GM10266 (cell line): ENCODE measurements around the gene NSD2.

ENCODE experiments used
- DNase-seq: peaks from one replicate; pipeline ENCODE4 v3.0.0; 2012; ENCODE audit errors: extremely low spot score
- CTCF ChIP-seq: IDR thresholded peaks from 2 replicates; pipeline ENCODE4 v1.5.1; 2012; ENCODE audit warnings: mild to moderate bottlenecking, low read depth; ENCODE audit not compliant: control insufficient read depth, insufficient read depth; ENCODE audit errors: missing control alignments

Gene NSD2

DNA sequence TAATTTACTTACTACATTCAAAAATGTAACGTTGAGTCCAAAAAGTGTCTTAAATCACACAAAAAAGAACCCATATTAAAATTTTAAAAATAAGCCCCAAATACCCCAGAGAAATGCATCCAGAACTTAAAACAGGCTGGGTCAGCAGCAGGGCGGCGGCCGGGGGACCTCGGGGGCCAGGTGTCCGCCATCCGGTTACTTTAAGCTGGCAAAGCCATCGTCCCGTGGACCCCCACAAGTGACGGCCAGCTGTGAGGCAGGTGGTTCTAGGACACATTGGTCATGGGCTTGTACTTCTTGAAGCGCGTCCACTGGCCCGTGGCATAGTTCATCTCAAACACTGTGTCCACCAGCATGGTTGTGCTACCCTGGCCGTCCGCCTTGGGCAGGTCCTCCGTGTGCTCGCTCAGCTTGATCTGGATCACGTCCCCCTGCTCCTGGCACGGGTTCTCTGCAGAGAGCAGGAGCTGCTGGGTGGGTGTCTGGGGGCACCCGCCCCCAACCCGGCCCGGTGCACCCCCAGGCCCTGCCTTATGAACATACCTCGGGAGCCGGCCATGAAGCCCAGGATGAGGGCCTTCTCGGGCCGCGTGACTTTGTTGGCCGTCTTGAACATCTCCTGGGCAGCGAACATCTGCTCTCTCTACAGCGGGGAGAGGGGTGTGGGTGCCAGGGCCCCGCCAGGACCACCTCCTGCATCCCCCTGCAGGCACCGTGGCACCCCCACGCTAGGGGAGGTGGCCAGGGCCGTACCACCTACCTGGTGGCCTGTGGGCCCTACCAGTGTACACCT lies 112.1 kb downstream of the NSD2 start:
- TF ChIP-seq CTCF = no peak
- peak; percentile 16 for DNase-seq

DNA sequence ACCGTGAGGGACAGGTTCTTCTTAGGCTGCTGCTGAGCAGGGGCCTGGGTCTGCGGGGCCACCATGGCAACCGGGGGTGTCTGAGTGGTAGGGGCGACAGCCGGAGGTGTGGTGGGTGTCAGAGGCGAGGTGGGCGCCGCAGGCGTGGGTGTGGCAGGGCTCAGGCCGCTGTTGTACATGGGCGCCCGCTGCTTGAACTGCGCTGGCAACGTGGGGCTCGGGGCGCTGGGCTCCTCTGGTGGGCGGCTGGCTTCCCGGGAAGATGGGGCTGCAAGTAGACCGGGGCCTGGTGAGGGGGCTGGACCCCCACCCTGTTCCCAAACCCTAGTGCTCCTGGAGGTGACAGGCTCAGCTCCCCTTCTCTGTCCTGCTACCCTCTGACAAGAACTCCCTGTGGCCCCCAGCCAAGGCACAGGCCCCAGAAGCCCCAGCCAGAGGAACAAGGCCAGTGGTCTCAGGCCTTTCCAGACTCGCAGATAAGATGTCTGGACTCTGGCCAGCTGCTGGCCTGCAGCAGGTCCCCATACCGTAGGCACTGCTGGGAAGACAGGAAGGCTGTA lies 112.7 kb downstream of the NSD2 start:
- TF ChIP-seq CTCF = no peak
- DNase-seq = no peak

- peak; percentile 43 for DNase-seq
- no peak for TF ChIP-seq CTCF
These were observed 113.4 kb downstream of the NSD2 start for GRCh38 chr4:1984406-1985191.

- peak; percentile 19 for DNase-seq
These were observed 114.1 kb downstream of the NSD2 start for GRCh38 chr4:1985294-1985693.

DNA sequence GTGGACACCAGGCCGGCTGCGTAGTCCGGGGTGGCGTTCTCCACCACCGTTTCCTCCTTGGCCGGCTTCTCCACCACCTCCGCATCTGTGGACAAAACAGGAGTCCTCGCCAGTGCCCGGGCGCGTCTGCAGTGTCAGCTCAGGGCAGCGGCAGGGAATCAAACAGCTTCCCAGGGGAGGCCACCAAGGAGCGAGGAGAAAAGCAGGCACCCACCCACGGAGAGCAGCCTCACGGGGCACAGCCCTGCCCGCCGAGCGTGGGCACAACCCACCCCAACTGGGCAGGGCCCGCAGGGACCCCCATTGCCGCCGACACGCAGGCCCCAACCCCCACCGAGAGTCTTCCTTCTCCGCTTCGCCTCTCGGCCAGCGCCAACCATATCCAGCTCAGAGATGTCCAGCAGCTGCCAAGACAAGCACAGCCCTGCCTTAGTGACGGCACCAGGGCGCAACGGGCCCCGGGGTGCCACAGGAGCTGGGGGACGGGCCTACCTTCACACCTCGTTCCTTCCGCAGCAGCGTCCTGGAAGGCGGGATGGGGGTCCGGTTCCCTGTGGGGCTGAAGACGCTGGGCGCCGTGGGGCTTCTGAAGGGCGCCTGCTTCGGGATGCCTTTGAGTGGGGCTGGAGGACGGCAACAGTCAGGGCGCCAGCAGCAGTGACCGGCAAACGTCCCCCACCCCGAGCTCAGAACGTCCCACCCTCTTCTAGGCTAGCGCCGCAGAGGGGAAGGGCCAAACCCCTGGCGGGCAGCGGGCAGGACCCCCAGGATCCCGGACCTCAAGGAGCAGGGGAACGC lies 114.8 kb downstream of the NSD2 start:
- TF ChIP-seq CTCF = no peak
- peak; percentile 26 for DNase-seq

More at GRCh38 chr4:1985294-1985693, 114.1 kb downstream of the NSD2 start:
- no peak for TF ChIP-seq CTCF

- no peak for TF ChIP-seq CTCF
- peak; percentile 26 for DNase-seq
These were observed 115.5 kb downstream of the NSD2 start for GRCh38 chr4:1986578-1987210.
